Measurements from ENCODE around the gene ZNF804B.

GRCh38 chr7:88915615-88916014 is 156.1 kb downstream of the ZNF804B start:
- TF ChIP-seq TCF4 (CRISPR knock-in tag; IDR thresholded peaks at IDR 0.05; ENCODE audit: borderline replicate concordance) (no peak), ZFP3 (CRISPR knock-in tag; IDR thresholded peaks at IDR 0.05) (no peak), ISL1 (CRISPR knock-in tag; IDR thresholded peaks at IDR 0.05) (no peak), SNAI2 (CRISPR knock-in tag; IDR thresholded peaks at IDR 0.05) (no peak), ZFP30 (CRISPR knock-in tag; IDR thresholded peaks at IDR 0.05) (no peak), ARNTL (CRISPR knock-in tag; IDR thresholded peaks at IDR 0.05; ENCODE audit: borderline replicate concordance, low read depth) (no peak), PATZ1 (CRISPR knock-in tag; IDR thresholded peaks at IDR 0.05; ENCODE audit: borderline replicate concordance) (no peak), OSR1 (CRISPR knock-in tag; IDR thresholded peaks at IDR 0.05) (no peak), RARB (CRISPR knock-in tag; IDR thresholded peaks at IDR 0.05) (no peak), GLIS3 (CRISPR knock-in tag; IDR thresholded peaks at IDR 0.05) (no peak), ZNF70 (CRISPR knock-in tag; IDR thresholded peaks at IDR 0.05) (no peak)
- TF ChIP-seq, protein P1, sequence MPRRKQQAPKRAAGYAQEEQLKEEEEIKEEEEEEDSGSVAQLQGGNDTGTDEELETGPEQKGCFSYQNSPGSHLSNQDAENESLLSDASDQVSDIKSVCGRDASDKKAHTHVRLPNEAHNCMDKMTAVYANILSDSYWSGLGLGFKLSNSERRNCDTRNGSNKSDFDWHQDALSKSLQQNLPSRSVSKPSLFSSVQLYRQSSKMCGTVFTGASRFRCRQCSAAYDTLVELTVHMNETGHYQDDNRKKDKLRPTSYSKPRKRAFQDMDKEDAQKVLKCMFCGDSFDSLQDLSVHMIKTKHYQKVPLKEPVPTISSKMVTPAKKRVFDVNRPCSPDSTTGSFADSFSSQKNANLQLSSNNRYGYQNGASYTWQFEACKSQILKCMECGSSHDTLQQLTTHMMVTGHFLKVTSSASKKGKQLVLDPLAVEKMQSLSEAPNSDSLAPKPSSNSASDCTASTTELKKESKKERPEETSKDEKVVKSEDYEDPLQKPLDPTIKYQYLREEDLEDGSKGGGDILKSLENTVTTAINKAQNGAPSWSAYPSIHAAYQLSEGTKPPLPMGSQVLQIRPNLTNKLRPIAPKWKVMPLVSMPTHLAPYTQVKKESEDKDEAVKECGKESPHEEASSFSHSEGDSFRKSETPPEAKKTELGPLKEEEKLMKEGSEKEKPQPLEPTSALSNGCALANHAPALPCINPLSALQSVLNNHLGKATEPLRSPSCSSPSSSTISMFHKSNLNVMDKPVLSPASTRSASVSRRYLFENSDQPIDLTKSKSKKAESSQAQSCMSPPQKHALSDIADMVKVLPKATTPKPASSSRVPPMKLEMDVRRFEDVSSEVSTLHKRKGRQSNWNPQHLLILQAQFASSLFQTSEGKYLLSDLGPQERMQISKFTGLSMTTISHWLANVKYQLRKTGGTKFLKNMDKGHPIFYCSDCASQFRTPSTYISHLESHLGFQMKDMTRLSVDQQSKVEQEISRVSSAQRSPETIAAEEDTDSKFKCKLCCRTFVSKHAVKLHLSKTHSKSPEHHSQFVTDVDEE (CRISPR knock-in tag; IDR thresholded peaks at IDR 0.05): no peak
- TF ChIP-seq, protein P2, sequence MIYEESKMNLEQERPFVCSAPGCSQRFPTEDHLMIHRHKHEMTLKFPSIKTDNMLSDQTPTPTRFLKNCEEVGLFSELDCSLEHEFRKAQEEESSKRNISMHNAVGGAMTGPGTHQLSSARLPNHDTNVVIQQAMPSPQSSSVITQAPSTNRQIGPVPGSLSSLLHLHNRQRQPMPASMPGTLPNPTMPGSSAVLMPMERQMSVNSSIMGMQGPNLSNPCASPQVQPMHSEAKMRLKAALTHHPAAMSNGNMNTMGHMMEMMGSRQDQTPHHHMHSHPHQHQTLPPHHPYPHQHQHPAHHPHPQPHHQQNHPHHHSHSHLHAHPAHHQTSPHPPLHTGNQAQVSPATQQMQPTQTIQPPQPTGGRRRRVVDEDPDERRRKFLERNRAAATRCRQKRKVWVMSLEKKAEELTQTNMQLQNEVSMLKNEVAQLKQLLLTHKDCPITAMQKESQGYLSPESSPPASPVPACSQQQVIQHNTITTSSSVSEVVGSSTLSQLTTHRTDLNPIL (CRISPR knock-in tag; IDR thresholded peaks at IDR 0.05; ENCODE audit: low read depth): no peak

Measured in SK-N-SH treated with all-trans-retinoic acid at 6 μM for 48 hours (cell line).